K562 (cell line): ENCODE data around the gene ERICH6B. TPM values are rescaled to one million over a fixed set of nuclear protein-coding genes. Genes with fewer than 3 reads are reported as not detected.

Source experiments
- ATAC-seq: fragments of 200-7000 bp; cut with Tn5 transposase; 3 replicates; pipeline ENCODE4 v1.9.1; 2020; ENCODE audit warnings: moderate library complexity
- BruUV-seq: library from RNA; stranded (reverse); fragments of 400-500 nt; replicated peaks from 2 replicates; lab custom pipeline; 2021; lab: Mats Ljungman, UMichigan
- CTCF ChIA-PET: fragments of 300-600 bp; formaldehyde crosslinking; extraction: SDS; loops from one replicate; lab custom pipeline; 2021; ENCODE audit warnings: low intra/inter-chr PET ratio; lab: Yijun Ruan, JAX
- POLR2A ChIA-PET: fragments of 300-600, 350-650 bp; sonication (Branson Sonifier 250); formaldehyde crosslinking; extraction: SDS; loops from one replicate; lab custom pipeline; 2021; ENCODE audit warnings: antibody characterized with exemption, inconsistent platforms; lab: Yijun Ruan, JAX
- DNase-seq, 4 experiments: peaks; one replicate each; pipeline versions ENCODE4 v3.0.0 to v3.0.0-alpha.2; 2011 to 2018; ENCODE audit warnings: low spot score in 3 of 4, mixed read lengths in 3 of 4; ENCODE audit errors: extremely low read depth in 1 of 4
- FAIRE-seq: peaks from 2 replicates; lab custom pipeline; 2011; peaks lifted over from hg19 to GRCh38; lab: Jason Lieb, UNC
- H2AFZ ChIP-seq: 2 replicates; pipeline ENCODE4 v1.6.0; 2011; ENCODE audit warnings: low read depth, low read length, control low read depth, inconsistent platforms
- H3K27ac ChIP-seq: fragments of 200-600 bp; 3 replicates; pipeline ENCODE4 v1.8.0; 2011; ENCODE audit warnings: low read depth, mild to moderate bottlenecking, control low read depth, inconsistent platforms, low read length, moderate library complexity, mixed read lengths; ENCODE audit errors: extremely low read depth
- H3K27me3 ChIP-seq, 2 experiments: fragments of 300-600 bp in 1 of 2; 2 replicates in 1 of 2; 3 replicates in 1 of 2; pipeline versions ENCODE4 v1.6.0 to v1.8.0; 2011; ENCODE audit warnings: inconsistent platforms in 2 of 2, low read length in 2 of 2, mild to moderate bottlenecking in 1 of 2, mixed read lengths in 1 of 2, moderate library complexity in 1 of 2; ENCODE audit not compliant: control insufficient read depth in 2 of 2, insufficient read depth in 2 of 2
- H3K36me3 ChIP-seq: fragments of 300-600 bp; 3 replicates; pipeline ENCODE4 v1.8.0; 2011; ENCODE audit warnings: mild to moderate bottlenecking, low read length, inconsistent platforms; ENCODE audit not compliant: control insufficient read depth, insufficient read depth
- H3K4me1 ChIP-seq, 2 experiments: fragments of 200-600 bp in 1 of 2; replicated peaks in 1 of 2; 2 replicates in 1 of 2; 3 replicates in 1 of 2; pipeline versions ENCODE4 v1.5.1 to v1.8.0; 2011; ENCODE audit warnings: inconsistent platforms in 2 of 2, low read length in 2 of 2, mild to moderate bottlenecking in 1 of 2, mixed read lengths in 1 of 2, moderate library complexity in 1 of 2; ENCODE audit not compliant: control insufficient read depth in 2 of 2, insufficient read depth in 2 of 2
- H3K4me2 ChIP-seq: 2 replicates; pipeline ENCODE4 v1.6.1; 2011; ENCODE audit warnings: low read length, control low read depth, inconsistent platforms, mixed read lengths; ENCODE audit not compliant: insufficient read depth
- H3K4me3 ChIP-seq: fragments of 200-600 bp; sonication (generic), shearing (Covaris generic); 2 replicates; pipeline ENCODE4 v1.5.1; 2016; ENCODE audit warnings: control low read depth, inconsistent platforms
- H3K79me2 ChIP-seq: fragments of 200-600 bp; 3 replicates; pipeline ENCODE4 v1.8.0; 2011; ENCODE audit warnings: low read length, inconsistent platforms; ENCODE audit not compliant: control insufficient read depth, insufficient read depth
- H3K9ac ChIP-seq, 2 experiments: 2 replicates each; pipeline versions ENCODE4 v1.6.0 to v1.6.1; 2011; ENCODE audit warnings: low read depth in 2 of 2, low read length in 2 of 2, control low read depth in 1 of 2, inconsistent platforms in 1 of 2, mild to moderate bottlenecking in 1 of 2, mixed read lengths in 1 of 2; ENCODE audit not compliant: insufficient read depth in 1 of 2
- H3K9me1 ChIP-seq: one replicate; pipeline ENCODE4 v1.6.0; 2011; ENCODE audit warnings: inconsistent platforms, mild to moderate bottlenecking, low read length, moderate library complexity; ENCODE audit not compliant: control insufficient read depth, insufficient read depth
- H3K9me3 ChIP-seq: replicated peaks from 2 replicates; pipeline ENCODE4 v1.5.1; 2011; ENCODE audit warnings: low read depth, low read length, inconsistent platforms; ENCODE audit not compliant: control insufficient read depth, insufficient read depth
- H4K20me1 ChIP-seq: replicated peaks from 2 replicates; pipeline ENCODE4 v1.6.1; 2011; ENCODE audit warnings: low read length, inconsistent platforms, mixed read lengths; ENCODE audit not compliant: control insufficient read depth, insufficient read depth
- ASH1L ChIP-seq: fragments of 450-650 bp; IDR thresholded peaks from 2 replicates; pipeline ENCODE4 v1.6.1; 2018; ENCODE audit warnings: borderline replicate concordance, mild to moderate bottlenecking, low read depth; ENCODE audit not compliant: partially characterized antibody
- CBX1 ChIP-seq: sonication (generic); IDR thresholded peaks from 2 replicates; pipeline ENCODE4 v1.6.1; 2016; ENCODE audit warnings: antibody characterized with exemption, low read depth, mild to moderate bottlenecking
- CTBP1 ChIP-seq: fragments of 450-650 bp; IDR thresholded peaks from 2 replicates; pipeline ENCODE4 v1.6.1; 2016; ENCODE audit warnings: borderline replicate concordance
- E2F3 ChIP-seq: fragments of 250-450 bp; sonication (Bioruptor Pico); IDR thresholded peaks from 2 replicates; pipeline ENCODE4 v1.4.0; 2020; ENCODE audit warnings: mild to moderate bottlenecking
- HDAC3 ChIP-seq: fragments of 450-650 bp; IDR thresholded peaks from 2 replicates; pipeline ENCODE4 v1.6.1; 2018; ENCODE audit warnings: borderline replicate concordance, mild to moderate bottlenecking, moderate library complexity; ENCODE audit not compliant: partially characterized antibody
- HLTF ChIP-seq: fragments of 450-650 bp; IDR thresholded peaks from 2 replicates; pipeline ENCODE4 v1.6.1; 2016
- RBBP5 ChIP-seq: fragments of 200-600 bp; sonication (generic); IDR thresholded peaks from 2 replicates; pipeline ENCODE4 v1.6.1; 2012; ENCODE audit warnings: borderline replicate concordance, mild to moderate bottlenecking, low read length, control low read depth, inconsistent platforms; ENCODE audit not compliant: insufficient read depth, poor library complexity, severe bottlenecking
- RNF219 ChIP-seq: fragments of 250-450 bp; sonication (Bioruptor Pico); IDR thresholded peaks from 2 replicates; pipeline ENCODE4 v1.5.0; 2022; ENCODE audit warnings: mild to moderate bottlenecking
- SAP30 ChIP-seq: fragments of 200-600 bp; sonication (generic); IDR thresholded peaks from 2 replicates; pipeline ENCODE4 v1.6.1; 2012; ENCODE audit warnings: borderline replicate concordance, low read depth, mild to moderate bottlenecking, moderate library complexity, low read length, control low read depth, inconsistent platforms; ENCODE audit not compliant: insufficient read depth, poor library complexity, severe bottlenecking
- SMARCC2 ChIP-seq: fragments of 450-650 bp; IDR thresholded peaks from 2 replicates; pipeline ENCODE4 v1.6.1; 2017; ENCODE audit warnings: antibody characterized with exemption, moderate library complexity, mild to moderate bottlenecking, low read depth
- SRF ChIP-seq, 2 experiments: fragments of 250-450, 450-650 bp in 1 of 2; sonication (Bioruptor Pico) in 1 of 2; sonication (generic) in 1 of 2; formaldehyde crosslinking; IDR thresholded peaks; 2 replicates each; pipeline versions ENCODE4 v1.5.0 to v1.5.1; 2020 to 2022; ENCODE audit warnings: mild to moderate bottlenecking in 1 of 2, missing genetic modification reagents in 1 of 2
- TEAD4 ChIP-seq, 2 experiments: sonication (generic) in 1 of 2; formaldehyde crosslinking in 1 of 2; IDR thresholded peaks; 2 replicates each; pipeline versions ENCODE4 v1.6.1 to v1.8.0; 2012 to 2022; ENCODE audit warnings: borderline replicate concordance in 1 of 2, inconsistent platforms in 1 of 2, low read length in 1 of 2, mild to moderate bottlenecking in 1 of 2, missing genetic modification reagents in 1 of 2
- ZNF239 ChIP-seq: fragments of 250-450 bp; sonication (Bioruptor Pico); IDR thresholded peaks from 2 replicates; pipeline ENCODE4 v1.4.0; 2020; ENCODE audit warnings: mild to moderate bottlenecking
- ZNF263 ChIP-seq: sonication (generic); formaldehyde crosslinking; IDR thresholded peaks from 2 replicates; pipeline ENCODE4 v1.8.0; 2022; ENCODE audit warnings: mild to moderate bottlenecking, missing genetic modification reagents, borderline replicate concordance
- WGBS: fragments of 100-300 bp; shearing (Covaris generic); methylation state at CpG from one replicate; pipeline ENCODE4 v1.1.6; 2016; ENCODE audit warnings: low coverage, mixed read lengths; ENCODE audit not compliant: insufficient coverage; ENCODE audit errors: missing lambda C conversion rate; 5-methylcytosine and 5-hydroxymethylcytosine counted together
- in situ Hi-C: fragments of 300-500 bp; cut with MboI; formaldehyde crosslinking; loops from 4 replicates; pipeline ENCODE4 v1.15.0; 2018; ENCODE audit warnings: inconsistent platforms, mixed read lengths
- intact Hi-C: fragments of 100-400 bp; cut with micrococcal nuclease; formaldehyde crosslinking; loops from 2 replicates; pipeline ENCODE4 v1.14.2; 2022
- polyA plus RNA-seq, 8 experiments: library from polyadenylated mRNA; depleted of rRNA in 4 of 8; stranded (reverse) in 5 of 8; unstranded in 3 of 8; fragments of >200 nt; fragmentation: Nextera tagmentation in 2 of 8; fragmentation: Illumina TruSeq in 1 of 8; extraction: Ambion mirVana in 2 of 8; extraction: Trizol in 1 of 8; gene quantifications; 2 replicates each; pipeline versions ENCODE4 v1.2.1 to v1.2.3, GENCODE V29; 2011 to 2014; ENCODE audit warnings: inconsistent platforms in 1 of 8, missing spikeins in 1 of 8
- total RNA-seq, 7 experiments: library from RNA; depleted of rRNA in 6 of 7; stranded (reverse); fragments of >200 nt in 6 of 7; fragmentation: Illumina TruSeq in 2 of 7; extraction: Trizol in 2 of 7; gene quantifications; 2 replicates each; pipeline versions ENCODE4 v1.2.1 to v1.2.3, GENCODE V29; 2011 to 2021; ENCODE audit warnings: low replicate concordance in 1 of 7

ERICH6B gene
- total and polyA plus RNA-seq, 9 of the 15 experiments (the other 6 are each of a cell fraction or from before 2014, with no cell fraction given): not detected

DNA sequence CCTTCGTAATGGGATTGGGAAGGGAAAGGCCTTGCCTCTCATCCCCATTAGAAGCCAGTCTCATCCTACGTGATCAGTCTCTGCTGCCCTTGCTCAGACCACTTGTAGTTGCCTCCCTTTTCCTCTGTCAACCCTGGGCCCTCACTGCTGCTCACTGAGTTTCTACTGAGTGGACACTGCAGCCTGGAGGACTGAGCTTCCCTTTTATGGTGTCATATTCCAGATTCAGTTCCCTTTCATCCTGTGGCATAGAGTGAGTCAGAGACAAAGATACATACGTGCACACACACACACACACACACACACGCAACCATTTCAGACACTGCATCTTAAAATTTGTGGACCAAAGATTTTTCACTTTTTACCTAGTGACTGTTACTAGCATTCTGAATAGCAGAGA lies 94.2 kb downstream of the ERICH6B start:
- BruUV-seq: no TSS peak
- Histone ChIP-seq H3K27ac (no peak overlapping the region), H3K27me3 (no peaks in the 10 kb centered on the region), H4K20me1 (no peaks in the 10 kb centered on the region), H3K79me2 (no peaks in the 10 kb centered on the region), H3K4me1 (no peaks in the 10 kb centered on the region; a peak in 1 of 5 replicates), H3K4me3 (no peak overlapping the region), H3K9ac (no peak overlapping the region), H2AFZ (no peak overlapping the region), H3K9me3 (no peaks in the 10 kb centered on the region), H3K9me1 (no peaks in the 10 kb centered on the region), H3K36me3 (peaks cover 48% of the 10 kb centered on the region; the same call in 1 of the 3 replicates), H3K4me2 (no peak overlapping the region)
- ATAC-seq: no peak
- no peak for DNase-seq
- in situ Hi-C loops: no loop called here
- no peak for TF ChIP-seq ZNF239 (CRISPR knock-in tag)
- no peak for FAIRE-seq
- ChIA-PET POLR2A (interaction anchor here (0.9 kb wide), 2 partner anchors 8 to 160 kb away, joined by 3 read pairs; no protein-coding TSS in a partner anchor), CTCF (no interaction called here)
- intact Hi-C loops: no loop called here
- WGBS: 89% methylated on average over 4 of the region's 4 CpGs

- BruUV-seq: no TSS peak
- 76% methylated on average over 4 of the region's 4 CpGs for WGBS
- peaks cover 56% of the 10 kb centered on the region; the same call in 1 of the 3 replicates for H3K36me3 ChIP-seq
Measured at GRCh38 chr13:45519493-45519892, 96.0 kb downstream of the ERICH6B start.

More at GRCh38 chr13:45519493-45519892, 96.0 kb downstream of the ERICH6B start:
- Histone ChIP-seq H3K9me1 (no peaks in the 10 kb centered on the region), H3K27me3 (no peaks in the 10 kb centered on the region), H2AFZ (no peak overlapping the region), H3K27ac (no peak overlapping the region), H4K20me1 (no peaks in the 10 kb centered on the region), H3K4me1 (no peaks in the 10 kb centered on the region; a peak in 1 of 5 replicates), H3K9ac (no peak overlapping the region), H3K4me3 (no peak overlapping the region), H3K79me2 (no peaks in the 10 kb centered on the region), H3K4me2 (no peak overlapping the region), H3K9me3 (no peaks in the 10 kb centered on the region)
- ATAC-seq: no peak
- FAIRE-seq: no peak
- POLR2A ChIA-PET: no interaction called here
- CTCF ChIA-PET: no interaction called here
- no peak for DNase-seq
- TF ChIP-seq E2F3 (CRISPR knock-in tag) (no peak), CBX1 (no peak), RBBP5 (no peak), HLTF (no peak), CTBP1 (no peak), SRF (CRISPR knock-in tag; IDR thresholded peaks at IDR 0.05) (no peak), SMARCC2 (no peak), ZNF263 (CRISPR knock-in tag) (no peak), HDAC3 (no peak), TEAD4 (IDR thresholded peaks at IDR 0.05; ENCODE audit: low read length) (no peak), TEAD4 (CRISPR knock-in tag; IDR thresholded peaks at IDR 0.05; ENCODE audit: borderline replicate concordance) (no peak), RNF219 (CRISPR knock-in tag) (no peak), SAP30 (no peak), ASH1L (no peak)
- in situ Hi-C loops: no loop called here
- intact Hi-C loops: no loop called here
